Epithelial cell of proximal tubule (primary cell): ENCODE measurements around the gene MFSD1. TPM values are rescaled to one million over a fixed set of nuclear protein-coding genes. Genes with fewer than 3 reads are reported as not detected.

Experiments used
- DNase-seq: peaks from one replicate; pipeline ENCODE4 v3.0.0-alpha.2; 2011; ENCODE audit warnings: low read depth
- H3K4me3 ChIP-seq: 2 replicates; pipeline ENCODE4 v1.5.1; 2011; ENCODE audit warnings: low read depth, mild to moderate bottlenecking, low read length
- CTCF ChIP-seq: conservative IDR thresholded peaks from 2 replicates; pipeline ENCODE4 v1.5.1; 2012; ENCODE audit warnings: low read depth, mild to moderate bottlenecking, low read length
- total RNA-seq: library from RNA; depleted of rRNA; stranded (reverse); fragments of >200 nt; gene quantifications from 2 replicates; pipeline ENCODE4 v1.2.3, GENCODE V29; 2015

Gene MFSD1
- total RNA-seq, 1 donor from 2014 or later: 27.8 TPM

- DNase-seq: no peak
- H3K4me3 ChIP-seq: no peak overlapping the region
- no peak for TF ChIP-seq CTCF
Observed at GRCh38 chr3:158859362-158859761, 57.5 kb downstream of the MFSD1 start.

DNA sequence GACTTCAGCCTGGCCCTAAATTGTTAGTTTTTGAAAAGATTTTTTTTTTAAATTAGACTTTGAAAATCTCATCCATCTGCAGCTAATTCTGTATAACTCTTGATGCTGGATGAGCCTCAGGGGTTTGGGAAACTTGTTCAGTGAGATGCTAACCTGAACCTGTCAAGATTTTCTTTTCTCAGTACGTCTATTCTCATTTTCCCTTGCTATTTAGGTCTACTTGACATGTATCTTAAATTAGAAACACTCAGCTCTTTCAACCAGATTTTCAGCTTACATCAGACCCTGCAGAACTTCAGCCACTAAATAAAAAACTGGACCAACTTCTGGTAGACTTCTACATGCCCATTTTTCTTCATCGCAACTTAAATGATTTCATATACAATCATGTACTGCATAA is 61.4 kb downstream of the MFSD1 start:
- TF ChIP-seq CTCF: no peak
- DNase-seq: no peak
- H3K4me3 ChIP-seq: no peak overlapping the region

DNA sequence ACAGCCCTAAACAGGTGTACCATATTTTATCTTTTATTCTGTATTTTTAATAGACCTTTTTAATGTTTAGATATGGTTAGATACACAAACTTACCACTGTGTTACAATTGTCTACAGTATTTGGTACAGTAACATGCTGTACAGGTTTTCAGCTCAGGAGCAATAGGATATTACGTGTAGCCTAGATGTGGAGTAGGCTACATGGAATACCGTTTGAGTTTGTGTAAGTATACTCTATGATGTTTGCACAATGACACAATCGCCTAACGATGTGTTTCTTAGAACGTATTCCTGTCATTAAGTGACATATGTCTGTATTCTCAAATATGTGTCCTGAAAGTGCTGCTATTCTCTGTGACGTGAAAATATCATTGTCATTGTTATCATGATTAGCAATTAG is 62.6 kb downstream of the MFSD1 start:
- DNase-seq: no peak
- no peak for TF ChIP-seq CTCF
- H3K4me3 ChIP-seq: no peak overlapping the region

DNA sequence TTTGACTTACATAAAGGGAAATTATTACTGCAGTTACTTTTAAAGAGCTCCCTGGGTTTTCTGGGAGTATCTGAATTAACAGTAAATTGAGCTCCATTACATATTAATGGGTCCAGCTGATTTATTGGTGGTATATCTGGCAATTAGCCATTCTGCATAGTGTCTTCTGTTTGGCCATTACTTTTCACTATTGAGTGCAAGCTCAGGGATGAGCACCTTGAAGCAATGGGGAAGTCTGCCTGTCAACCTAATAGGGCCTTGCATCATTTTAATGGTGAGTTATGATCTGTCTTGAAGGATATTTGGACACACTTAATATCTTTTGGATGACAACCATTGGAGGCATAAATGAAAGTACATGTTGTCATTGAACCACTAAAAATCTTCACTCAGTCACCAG is 73.8 kb downstream of the MFSD1 start:
- DNase-seq: no peak
- no peak overlapping the region for H3K4me3 ChIP-seq
- no peak for TF ChIP-seq CTCF

Other genes with a start within 250 kb of the MFSD1 start
- 5.4 and 7.6 TPM in 2 replicates for gene MLF1, start 230.9 kb upstream of the MFSD1 start, total RNA-seq
- 20.8 and 51.4 TPM in 2 replicates for gene GFM1, start 157.5 kb upstream of the MFSD1 start, total RNA-seq
- 13.3 and 14.4 TPM in 2 replicates for gene LXN, start 129.4 kb upstream of the MFSD1 start, total RNA-seq
- 9.8 and 10.4 TPM in 2 replicates for gene RARRES1, start 69.6 kb upstream of the MFSD1 start, total RNA-seq